H1 (cell line): Measurements from ENCODE around the gene GLRX.

ENCODE experiments used
- CTCF ChIP-seq, 3 experiments: IDR thresholded peaks; 1 replicate in 2 of 3; 2 replicates in 1 of 3; pipeline versions ENCODE4 v1.5.1 to v1.6.1; 2011; ENCODE audit warnings: low read length in 3 of 3, mild to moderate bottlenecking in 3 of 3, inconsistent platforms in 2 of 3, low read depth in 1 of 3, moderate library complexity in 1 of 3; ENCODE audit not compliant: insufficient read depth in 1 of 3; ENCODE audit errors: control extremely low read depth in 1 of 3
- RAD21 ChIP-seq, 2 experiments: IDR thresholded peaks in 1 of 2; conservative IDR thresholded peaks in 1 of 2; 2 replicates each; pipeline ENCODE4 v1.6.1; 2011; ENCODE audit warnings: low read depth in 2 of 2, low read length in 2 of 2, improper control_type of control experiment in 1 of 2, inconsistent platforms in 1 of 2, mild to moderate bottlenecking in 1 of 2, moderate library complexity in 1 of 2

DNA sequence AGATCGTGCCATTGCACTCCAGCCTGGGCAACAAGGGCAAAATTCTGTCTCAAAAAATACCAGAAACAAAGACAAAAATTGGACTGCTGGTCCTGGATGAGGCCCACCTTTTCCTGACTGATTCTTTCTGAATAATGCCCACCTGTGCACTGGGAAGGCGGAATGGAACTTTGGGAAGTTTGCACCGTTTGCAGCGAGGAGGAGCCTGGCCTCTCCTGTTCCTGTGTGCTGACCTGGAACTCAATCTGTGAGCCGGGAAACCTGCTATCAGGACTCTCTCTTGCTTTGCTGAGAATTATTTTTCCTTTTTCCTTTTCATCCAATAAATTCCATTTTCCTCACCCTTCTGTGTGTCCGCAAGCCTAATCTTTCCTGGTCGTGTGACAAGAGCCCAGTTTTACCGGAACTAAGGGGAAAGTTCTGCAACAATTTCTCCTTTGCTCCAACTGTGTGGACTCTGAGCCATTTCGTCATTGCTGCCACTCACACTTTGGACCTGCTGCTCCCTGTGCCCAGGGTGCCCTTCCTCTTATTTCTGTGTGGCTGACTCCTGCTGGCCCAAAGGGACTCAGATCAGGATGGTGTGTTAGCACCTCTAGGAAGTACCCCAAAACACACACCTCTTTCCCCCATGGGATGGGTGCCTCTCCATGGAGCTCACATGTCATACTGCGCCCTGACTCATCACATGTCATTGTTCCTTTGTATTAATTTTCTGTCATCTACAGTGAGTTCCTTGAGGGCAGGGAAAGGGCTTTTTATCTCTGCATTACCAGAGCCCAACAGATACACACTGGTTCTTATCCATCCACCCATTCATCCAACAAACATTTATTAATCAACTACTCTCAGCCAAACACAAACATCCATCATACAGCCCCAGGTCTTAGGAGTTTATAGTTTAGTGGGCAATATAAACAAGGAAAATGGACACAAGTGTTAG is 4.7 kb upstream of the GLRX start:
- TF ChIP-seq CTCF (IDR thresholded peaks at IDR 0.05; ENCODE audit: control extremely low read depth in 1 of 3, insufficient read depth in 1 of 3, low read depth in 1 of 3, low read length in 3 of 3), result no peak
- TF ChIP-seq RAD21 (IDR thresholded peaks at IDR 0.05 in 1 of 2, conservative IDR thresholded peaks at IDR 0.05 in 1 of 2; ENCODE audit: low read depth in 2 of 2, low read length in 2 of 2), result no peak
